ENCODE measurements around the gene CHD9NB.

Gene CHD9NB

DNA sequence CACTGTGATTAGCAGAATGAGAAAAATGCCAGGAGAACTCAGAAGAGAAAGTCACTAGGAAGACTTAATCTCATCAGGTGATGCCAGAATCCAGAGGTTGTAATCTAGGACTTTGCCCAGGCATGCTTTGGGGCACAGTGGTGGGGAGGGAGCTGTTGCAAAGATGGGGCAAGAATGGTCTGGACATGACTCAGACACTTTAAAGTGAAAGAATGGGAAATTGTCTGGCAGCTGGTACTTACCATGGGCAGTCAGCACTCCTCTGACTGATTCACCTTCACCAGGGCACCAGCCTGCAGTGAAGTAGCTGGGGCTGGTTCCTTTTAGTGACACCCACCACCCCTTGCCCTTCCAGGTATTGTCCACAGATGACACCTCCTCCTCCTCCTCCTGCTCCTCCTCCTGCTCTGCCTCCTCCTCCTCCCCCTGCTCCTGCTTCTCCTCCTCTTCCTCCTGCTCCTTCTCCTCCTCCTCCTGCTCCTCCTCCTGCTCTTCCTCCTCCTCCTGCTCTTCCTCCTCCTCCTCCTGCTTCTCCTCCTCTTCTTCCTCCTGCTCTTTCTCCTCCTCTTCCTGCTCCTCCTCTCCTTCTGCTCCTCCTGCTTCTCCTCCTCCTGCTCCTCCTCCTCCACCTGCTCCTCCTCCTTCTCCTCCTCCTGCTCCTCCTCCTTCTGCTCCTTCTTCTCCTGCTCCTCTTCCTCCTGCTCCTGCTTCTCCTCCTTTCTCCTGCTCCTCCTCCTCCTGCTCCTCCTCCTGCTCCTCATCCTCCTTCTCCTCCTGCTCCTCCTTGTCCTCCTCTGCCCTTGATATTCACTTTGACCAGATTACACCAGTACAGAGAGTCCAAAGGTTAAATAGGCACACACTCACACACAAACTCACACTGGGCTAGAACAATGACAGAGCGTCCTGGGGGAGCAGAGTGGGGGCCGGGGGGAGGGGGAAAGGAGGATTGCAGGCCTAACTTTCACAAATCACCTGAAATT lies at the start of gene CHD9NB:
Gene CHD9NB, minus strand, starts transcription at position 379 of the 983 bp plus-strand sequence. CDS start 8,739 bp downstream, outside the sequence.
- DNase-seq, result no peak

DNA sequence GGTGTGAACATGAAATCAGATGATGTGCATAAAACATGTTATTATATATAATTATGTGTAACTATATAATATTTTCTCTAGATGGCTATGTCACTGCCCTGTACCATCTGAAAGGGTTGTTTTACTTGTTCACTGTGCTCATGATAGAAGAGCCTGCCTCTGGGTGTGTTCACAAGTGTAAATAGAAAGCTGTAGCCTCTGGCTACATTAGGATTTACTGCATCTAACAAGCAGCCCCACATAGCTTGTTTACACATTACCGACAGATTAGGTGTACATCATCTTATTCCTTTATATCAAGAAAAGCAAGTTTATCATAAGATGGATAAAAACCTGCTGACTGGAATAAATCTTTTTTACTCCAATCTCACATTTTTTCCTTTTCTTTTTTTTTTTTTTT lies 48.2 kb upstream of the CHD9NB start:
- DNase-seq, result no peak

DNA sequence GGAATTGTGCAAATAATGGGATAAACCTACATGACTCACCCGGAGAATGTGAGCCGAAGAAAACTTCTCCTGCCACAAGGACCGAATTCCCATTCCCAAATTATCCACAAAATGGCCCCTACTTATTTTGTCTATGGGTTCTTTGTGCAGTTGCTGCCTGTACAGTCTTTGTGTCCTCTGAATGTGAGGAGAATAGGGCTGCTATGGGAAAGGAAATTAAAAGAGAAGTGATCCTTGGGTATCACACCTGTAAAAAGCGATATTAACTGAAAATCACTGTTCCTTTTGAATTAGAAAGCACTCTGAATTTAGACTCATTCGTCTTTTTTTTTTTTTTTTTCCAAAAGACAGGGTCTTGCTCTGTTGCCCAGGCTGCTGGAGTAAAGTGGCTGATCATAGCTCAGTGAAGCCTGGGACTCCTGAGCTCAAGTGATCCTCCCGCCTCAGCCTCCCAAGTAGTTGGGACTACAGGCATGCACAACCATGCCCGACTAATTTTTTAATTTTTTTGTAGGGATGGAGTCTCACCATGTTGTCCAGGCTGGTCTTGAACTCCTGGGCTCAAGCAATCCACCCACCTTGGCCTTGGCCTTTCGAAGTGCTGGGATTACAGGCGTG lies 47.5 kb upstream of the CHD9NB start:
- DNase-seq, result no peak

DNA sequence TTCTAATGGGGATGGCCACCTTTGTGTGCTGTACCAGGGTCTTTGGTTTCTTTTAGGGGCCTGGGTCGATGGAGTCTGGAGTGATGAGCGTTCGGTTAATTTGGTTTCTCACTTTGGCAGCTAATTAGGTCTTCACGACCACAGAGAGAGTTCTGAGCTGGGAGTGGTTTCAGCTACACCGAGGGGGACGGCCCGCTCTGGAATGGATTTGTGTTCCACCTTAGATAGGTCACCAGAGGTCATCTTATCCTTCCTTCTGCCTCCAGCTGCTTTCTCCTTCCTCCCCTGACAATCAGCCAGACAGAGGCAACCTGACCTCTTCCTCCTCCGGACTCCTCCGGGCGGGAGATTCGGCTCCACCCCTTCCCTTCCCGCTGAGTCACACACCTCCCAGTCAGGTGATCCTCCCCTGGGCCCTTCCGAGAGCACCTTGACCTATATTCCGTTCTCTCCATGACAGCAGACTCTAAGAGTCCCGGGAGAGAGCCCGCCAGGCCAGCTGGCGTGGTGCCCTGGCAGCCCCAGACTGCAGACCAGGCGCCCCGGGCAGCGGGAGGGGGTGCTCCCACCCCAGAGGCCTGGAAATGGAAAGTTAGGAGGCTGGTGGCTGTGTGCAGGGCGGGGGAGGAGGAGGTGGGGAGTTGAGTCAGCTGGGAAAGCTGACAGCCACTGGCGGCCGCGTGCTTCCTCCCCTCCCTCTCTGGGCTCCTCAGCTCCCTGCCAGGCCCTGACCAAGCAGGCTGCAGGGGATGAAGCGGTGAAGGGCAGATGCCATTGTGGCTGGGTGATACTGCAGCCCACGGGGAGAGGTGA lies 46.8 kb upstream of the CHD9NB start:
- peak; percentile 75 for DNase-seq

- DNase-seq, result no peak
Measured at GRCh38 chr16:53098526-53099317, 46.0 kb upstream of the CHD9NB start.

- DNase-seq, result no peak
Measured at GRCh38 chr16:53097190-53097589, 44.5 kb upstream of the CHD9NB start.

DNA sequence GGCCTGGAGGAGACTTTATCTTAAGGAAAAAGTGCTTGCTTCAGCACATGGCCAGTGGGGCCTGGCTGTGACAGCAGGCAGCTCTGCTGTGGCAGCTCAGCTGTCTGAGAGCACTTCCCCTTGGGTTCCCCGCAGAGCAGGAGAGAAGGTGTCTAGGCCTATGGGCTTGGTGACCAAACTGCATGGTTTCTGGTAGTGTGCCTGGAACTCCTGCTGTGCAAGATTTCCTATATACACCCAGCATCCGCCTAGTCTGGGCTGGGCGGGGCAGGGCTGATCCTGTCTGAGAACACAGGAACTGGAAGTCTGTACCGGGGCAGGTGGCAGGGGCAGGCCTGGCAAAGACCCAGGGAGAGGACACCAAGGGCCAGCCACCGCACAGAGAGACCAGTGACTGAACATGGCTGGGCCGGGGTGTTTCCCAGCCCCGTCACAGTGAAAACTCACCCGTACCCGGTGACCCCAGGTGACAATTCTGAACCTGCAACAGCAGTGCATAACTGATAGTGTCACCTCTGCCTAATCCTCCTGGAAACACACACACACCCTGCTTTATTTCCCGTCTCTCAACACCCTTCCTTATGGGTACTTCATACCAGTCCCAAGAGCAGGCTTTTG lies 41.4 kb upstream of the CHD9NB start:
- DNase-seq, result no peak

DNA sequence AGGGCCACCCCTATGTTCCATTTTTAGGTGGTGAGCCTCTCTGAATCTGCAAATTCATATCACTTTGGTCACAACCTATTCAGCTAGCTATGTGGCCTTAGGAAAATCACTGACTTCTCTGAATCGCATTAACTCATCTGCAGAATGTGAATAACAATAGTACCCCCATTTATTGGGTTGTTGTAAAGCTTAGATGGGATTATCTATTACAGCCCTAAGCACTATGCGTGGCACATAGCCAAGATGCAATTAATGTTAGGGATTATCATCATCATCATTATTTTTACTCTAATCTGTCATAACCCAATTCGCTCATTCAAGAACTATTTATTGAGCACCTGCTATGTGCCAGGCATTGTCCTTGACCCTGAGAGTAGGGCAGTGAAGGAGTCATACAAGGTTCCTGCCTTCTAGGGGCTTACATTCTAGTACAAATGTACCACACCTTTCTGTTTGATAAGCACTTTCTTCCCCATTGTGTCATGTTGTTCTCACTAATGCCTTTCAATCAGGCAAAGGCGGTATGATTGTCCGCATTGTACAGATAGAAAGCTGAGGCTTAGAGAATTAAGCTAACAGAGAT lies 40.6 kb upstream of the CHD9NB start:
- peak; percentile 83 for DNase-seq

DNA sequence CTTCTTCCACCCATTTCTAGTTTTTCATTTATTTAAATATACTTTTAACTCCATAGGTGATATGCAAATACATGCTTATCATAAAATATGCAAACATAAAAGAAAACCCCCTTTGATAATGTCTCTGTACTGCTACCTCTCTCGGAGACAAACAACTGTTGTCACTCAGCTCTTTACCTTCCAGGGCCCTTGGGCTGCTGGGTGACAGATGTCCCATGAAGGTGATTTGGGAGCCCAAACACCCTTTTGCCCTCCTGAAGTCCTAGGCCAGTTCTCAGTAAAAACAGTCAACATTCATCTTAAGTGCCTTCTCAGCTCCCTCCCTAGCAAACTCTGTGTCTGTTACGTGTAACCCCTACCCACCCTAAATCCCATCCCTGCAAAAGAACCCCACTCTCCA lies 39.6 kb upstream of the CHD9NB start:
- DNase-seq, result peak; percentile 61

GRCh38 chr16:53091466-53092211 lies 38.9 kb upstream of the CHD9NB start:
- DNase-seq, result peak; percentile 97

GRCh38 chr16:53090591-53091411 lies 38.1 kb upstream of the CHD9NB start:
- no peak for DNase-seq

DNA sequence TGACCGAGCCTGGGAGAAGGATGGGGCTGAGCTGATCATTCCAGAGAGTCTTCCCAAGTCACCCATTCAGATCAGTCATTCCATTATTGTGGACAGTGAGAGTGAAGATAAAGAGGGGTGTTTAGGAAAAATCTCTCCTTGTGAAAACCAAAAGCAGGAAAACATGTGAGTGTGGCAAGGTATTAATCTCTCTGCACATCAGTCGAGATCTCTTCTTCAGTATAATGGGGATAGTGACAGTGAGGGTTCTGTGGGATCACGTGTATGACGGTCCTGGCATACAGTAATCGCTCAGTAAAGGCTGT lies 37.5 kb upstream of the CHD9NB start:
- no peak for DNase-seq

DNA sequence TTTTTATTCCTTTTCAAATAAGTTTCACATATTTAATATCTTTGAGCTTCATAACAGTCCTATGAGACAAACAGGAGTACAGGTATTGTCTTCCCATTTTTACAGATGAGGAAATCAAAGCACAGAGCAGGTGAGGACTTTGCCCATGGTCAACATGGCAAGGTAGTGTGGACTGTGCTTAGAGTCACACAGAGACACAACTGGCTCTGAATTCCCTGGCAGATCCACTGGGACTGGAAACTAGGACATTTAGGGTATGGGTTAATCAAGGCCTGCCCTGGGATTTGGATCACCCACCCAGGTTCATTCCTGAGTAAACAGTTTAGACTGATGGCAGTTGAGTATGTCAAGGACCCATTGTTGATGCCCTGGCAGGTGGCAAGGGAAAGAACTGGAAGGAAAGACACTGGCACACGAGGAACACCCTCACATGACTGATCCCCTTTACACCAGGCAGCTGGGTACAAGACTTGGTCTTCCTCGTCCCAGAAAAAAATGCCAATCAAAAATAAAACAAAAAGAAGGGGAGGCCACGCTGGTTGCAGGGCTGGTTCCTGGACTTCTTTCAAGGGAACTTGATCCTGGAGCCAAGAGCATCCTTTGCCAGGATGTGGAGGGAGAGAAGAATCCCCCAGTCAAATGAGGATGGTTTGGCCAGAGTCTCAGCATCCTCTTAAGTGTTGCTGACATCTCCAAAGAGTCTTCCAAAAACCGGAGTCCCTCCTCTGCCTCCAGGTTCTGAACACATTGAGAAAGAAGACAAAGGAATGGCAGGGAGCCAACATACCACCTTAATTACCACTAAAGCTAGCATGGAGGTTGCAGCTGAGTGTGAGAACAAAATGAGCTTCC lies 37.0 kb upstream of the CHD9NB start:
- no peak for DNase-seq

DNA sequence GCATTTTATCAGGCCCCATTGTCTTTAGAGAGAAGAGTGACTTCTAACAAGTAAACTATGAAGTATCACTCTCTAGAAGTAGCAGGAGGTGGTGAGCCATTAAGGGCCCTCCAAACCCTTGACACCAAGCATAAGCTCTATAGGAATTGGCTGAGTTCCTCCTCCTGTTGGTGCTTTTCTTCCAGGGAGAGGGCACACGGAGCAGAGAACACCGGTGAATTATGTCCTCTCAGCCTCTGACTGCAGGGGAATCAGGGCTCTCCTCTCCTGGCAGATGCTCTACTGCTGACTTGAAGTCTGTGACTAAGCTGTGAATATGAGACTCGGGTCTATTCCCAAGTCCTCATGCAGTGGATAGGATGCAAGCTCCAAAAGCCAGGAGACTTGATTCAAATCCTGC lies 34.4 kb upstream of the CHD9NB start:
- peak; percentile 90 for DNase-seq

GRCh38 chr16:53085931-53086421 lies 33.3 kb upstream of the CHD9NB start:
- DNase-seq, result peak; percentile 75

- DNase-seq, result peak; percentile 90
Measured at GRCh38 chr16:53085369-53085843, 32.7 kb upstream of the CHD9NB start.

GRCh38 chr16:53084746-53085334 lies 32.1 kb upstream of the CHD9NB start:
- no peak for DNase-seq

DNA sequence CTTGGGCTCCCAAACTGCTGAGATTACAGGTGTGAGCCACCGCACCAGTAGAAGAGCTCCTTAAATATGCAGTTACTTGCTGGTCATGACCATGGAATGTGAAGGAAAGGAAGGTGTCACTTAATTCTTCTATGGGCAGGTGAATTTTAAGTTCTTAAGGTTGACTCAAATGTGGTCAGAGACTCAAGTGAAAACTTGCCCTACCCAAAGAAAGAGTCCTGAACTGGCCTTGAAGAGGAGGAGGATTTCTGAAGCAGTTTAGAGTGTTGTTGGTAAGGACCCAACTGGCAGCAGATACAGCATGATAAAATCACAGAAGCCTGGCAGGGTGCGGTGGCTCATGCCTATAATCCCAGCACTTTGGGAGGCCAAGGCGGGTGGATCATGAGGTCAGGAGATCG lies 31.4 kb upstream of the CHD9NB start:
- DNase-seq, result no peak

Data from NCI-H524 treated with DMSO at 0.1 percent for 48 hours (cell line).